Fibroblast of lung (primary cell): ENCODE results near the gene WSB2.

ENCODE experiments used
- EZH2 ChIP-seq: IDR thresholded peaks from 2 replicates; pipeline ENCODE4 v1.5.1; 2012; ENCODE audit warnings: low read length, control low read depth, mild to moderate bottlenecking; ENCODE audit errors: missing control alignments
- TF ChIP-seq, protein P1 (sequence below), 2 donors: IDR thresholded peaks in 1 of 2; conservative IDR thresholded peaks in 1 of 2; 1 replicate in 1 of 2; 2 replicates in 1 of 2; pipeline ENCODE4 v1.5.1; 2011 to 2012; ENCODE audit warnings: low read length in 2 of 2, control low read depth in 1 of 2, inconsistent platforms in 1 of 2, low read depth in 1 of 2, mild to moderate bottlenecking in 1 of 2

DNA sequence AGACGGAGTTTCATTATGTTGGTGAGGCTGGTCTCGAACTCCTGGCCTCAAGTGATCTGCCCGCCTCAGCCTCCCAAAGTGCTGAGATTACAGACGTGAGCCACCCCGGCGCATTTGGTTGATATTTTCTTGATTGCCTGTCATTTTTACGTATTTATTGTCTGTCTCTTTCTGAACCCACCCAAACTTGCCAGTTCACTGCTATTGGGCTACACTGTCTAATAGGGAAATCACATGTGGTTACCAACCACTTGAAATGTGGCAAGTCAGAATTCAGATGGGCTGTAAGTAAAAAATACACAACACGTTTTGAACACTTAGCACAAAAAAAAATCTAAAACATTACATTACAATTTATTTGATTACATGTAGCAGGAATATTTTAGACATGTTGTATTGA lies 2.1 kb downstream of the WSB2 start:
- TF ChIP-seq, protein P1, sequence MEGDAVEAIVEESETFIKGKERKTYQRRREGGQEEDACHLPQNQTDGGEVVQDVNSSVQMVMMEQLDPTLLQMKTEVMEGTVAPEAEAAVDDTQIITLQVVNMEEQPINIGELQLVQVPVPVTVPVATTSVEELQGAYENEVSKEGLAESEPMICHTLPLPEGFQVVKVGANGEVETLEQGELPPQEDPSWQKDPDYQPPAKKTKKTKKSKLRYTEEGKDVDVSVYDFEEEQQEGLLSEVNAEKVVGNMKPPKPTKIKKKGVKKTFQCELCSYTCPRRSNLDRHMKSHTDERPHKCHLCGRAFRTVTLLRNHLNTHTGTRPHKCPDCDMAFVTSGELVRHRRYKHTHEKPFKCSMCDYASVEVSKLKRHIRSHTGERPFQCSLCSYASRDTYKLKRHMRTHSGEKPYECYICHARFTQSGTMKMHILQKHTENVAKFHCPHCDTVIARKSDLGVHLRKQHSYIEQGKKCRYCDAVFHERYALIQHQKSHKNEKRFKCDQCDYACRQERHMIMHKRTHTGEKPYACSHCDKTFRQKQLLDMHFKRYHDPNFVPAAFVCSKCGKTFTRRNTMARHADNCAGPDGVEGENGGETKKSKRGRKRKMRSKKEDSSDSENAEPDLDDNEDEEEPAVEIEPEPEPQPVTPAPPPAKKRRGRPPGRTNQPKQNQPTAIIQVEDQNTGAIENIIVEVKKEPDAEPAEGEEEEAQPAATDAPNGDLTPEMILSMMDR (conservative IDR thresholded peaks at IDR 0.05 in 1 of 2, IDR thresholded peaks at IDR 0.05 in 1 of 2; ENCODE audit: low read depth in 1 of 2, low read length in 2 of 2) = no peak
- TF ChIP-seq EZH2 = no peak
